K562 (cell line): ENCODE data around the gene LZTS2. TPM values are rescaled to one million over a fixed set of nuclear protein-coding genes. Genes with fewer than 3 reads are reported as not detected.

Source experiments
- ATAC-seq: fragments of 200-7000 bp; cut with Tn5 transposase; 3 replicates; pipeline ENCODE4 v1.9.1; 2020; ENCODE audit warnings: moderate library complexity
- BruUV-seq: library from RNA; stranded (reverse); fragments of 400-500 nt; replicated peaks from 2 replicates; lab custom pipeline; 2021; lab: Mats Ljungman, UMichigan
- CTCF ChIA-PET: fragments of 300-600 bp; formaldehyde crosslinking; extraction: SDS; loops from one replicate; lab custom pipeline; 2021; ENCODE audit warnings: low intra/inter-chr PET ratio; lab: Yijun Ruan, JAX
- POLR2A ChIA-PET: fragments of 300-600, 350-650 bp; sonication (Branson Sonifier 250); formaldehyde crosslinking; extraction: SDS; loops from one replicate; lab custom pipeline; 2021; ENCODE audit warnings: antibody characterized with exemption, inconsistent platforms; lab: Yijun Ruan, JAX
- DNase-seq, 4 experiments: peaks; one replicate each; pipeline versions ENCODE4 v3.0.0 to v3.0.0-alpha.2; 2011 to 2018; ENCODE audit warnings: low spot score in 3 of 4, mixed read lengths in 3 of 4; ENCODE audit errors: extremely low read depth in 1 of 4
- FAIRE-seq: peaks from 2 replicates; lab custom pipeline; 2011; peaks lifted over from hg19 to GRCh38; lab: Jason Lieb, UNC
- H2AFZ ChIP-seq: 2 replicates; pipeline ENCODE4 v1.6.0; 2011; ENCODE audit warnings: low read depth, low read length, control low read depth, inconsistent platforms
- H3K27ac ChIP-seq: fragments of 200-600 bp; 3 replicates; pipeline ENCODE4 v1.8.0; 2011; ENCODE audit warnings: low read depth, mild to moderate bottlenecking, control low read depth, inconsistent platforms, low read length, moderate library complexity, mixed read lengths; ENCODE audit errors: extremely low read depth
- H3K27me3 ChIP-seq, 2 experiments: fragments of 300-600 bp in 1 of 2; 2 replicates in 1 of 2; 3 replicates in 1 of 2; pipeline versions ENCODE4 v1.6.0 to v1.8.0; 2011; ENCODE audit warnings: inconsistent platforms in 2 of 2, low read length in 2 of 2, mild to moderate bottlenecking in 1 of 2, mixed read lengths in 1 of 2, moderate library complexity in 1 of 2; ENCODE audit not compliant: control insufficient read depth in 2 of 2, insufficient read depth in 2 of 2
- H3K36me3 ChIP-seq: fragments of 300-600 bp; 3 replicates; pipeline ENCODE4 v1.8.0; 2011; ENCODE audit warnings: mild to moderate bottlenecking, low read length, inconsistent platforms; ENCODE audit not compliant: control insufficient read depth, insufficient read depth
- H3K4me1 ChIP-seq, 2 experiments: fragments of 200-600 bp in 1 of 2; replicated peaks in 1 of 2; 2 replicates in 1 of 2; 3 replicates in 1 of 2; pipeline versions ENCODE4 v1.5.1 to v1.8.0; 2011; ENCODE audit warnings: inconsistent platforms in 2 of 2, low read length in 2 of 2, mild to moderate bottlenecking in 1 of 2, mixed read lengths in 1 of 2, moderate library complexity in 1 of 2; ENCODE audit not compliant: control insufficient read depth in 2 of 2, insufficient read depth in 2 of 2
- H3K4me2 ChIP-seq: 2 replicates; pipeline ENCODE4 v1.6.1; 2011; ENCODE audit warnings: low read length, control low read depth, inconsistent platforms, mixed read lengths; ENCODE audit not compliant: insufficient read depth
- H3K4me3 ChIP-seq: fragments of 200-600 bp; sonication (generic), shearing (Covaris generic); 2 replicates; pipeline ENCODE4 v1.5.1; 2016; ENCODE audit warnings: control low read depth, inconsistent platforms
- H3K79me2 ChIP-seq: fragments of 200-600 bp; 3 replicates; pipeline ENCODE4 v1.8.0; 2011; ENCODE audit warnings: low read length, inconsistent platforms; ENCODE audit not compliant: control insufficient read depth, insufficient read depth
- H3K9ac ChIP-seq, 2 experiments: 2 replicates each; pipeline versions ENCODE4 v1.6.0 to v1.6.1; 2011; ENCODE audit warnings: low read depth in 2 of 2, low read length in 2 of 2, control low read depth in 1 of 2, inconsistent platforms in 1 of 2, mild to moderate bottlenecking in 1 of 2, mixed read lengths in 1 of 2; ENCODE audit not compliant: insufficient read depth in 1 of 2
- H3K9me1 ChIP-seq: one replicate; pipeline ENCODE4 v1.6.0; 2011; ENCODE audit warnings: inconsistent platforms, mild to moderate bottlenecking, low read length, moderate library complexity; ENCODE audit not compliant: control insufficient read depth, insufficient read depth
- H3K9me3 ChIP-seq: replicated peaks from 2 replicates; pipeline ENCODE4 v1.5.1; 2011; ENCODE audit warnings: low read depth, low read length, inconsistent platforms; ENCODE audit not compliant: control insufficient read depth, insufficient read depth
- H4K20me1 ChIP-seq: replicated peaks from 2 replicates; pipeline ENCODE4 v1.6.1; 2011; ENCODE audit warnings: low read length, inconsistent platforms, mixed read lengths; ENCODE audit not compliant: control insufficient read depth, insufficient read depth
- HDAC1 ChIP-seq, 2 experiments: fragments of 450-650 bp; IDR thresholded peaks; 2 replicates each; pipeline ENCODE4 v1.6.1; 2016 to 2017; ENCODE audit warnings: inconsistent platforms in 1 of 2, mild to moderate bottlenecking in 1 of 2, moderate library complexity in 1 of 2
- MGA ChIP-seq: fragments of 450-650 bp; IDR thresholded peaks from 2 replicates; pipeline ENCODE4 v1.6.1; 2016; ENCODE audit warnings: mild to moderate bottlenecking, moderate library complexity
- RBM15 ChIP-seq: fragments of 200-400 bp; formaldehyde crosslinking; IDR thresholded peaks from 2 replicates; pipeline ENCODE4 v1.6.1; 2018; ENCODE audit warnings: mild to moderate bottlenecking, low read length, moderate library complexity; ENCODE audit not compliant: insufficient read depth
- USF1 ChIP-seq: sonication (generic); formaldehyde crosslinking; IDR thresholded peaks from 2 replicates; pipeline ENCODE4 v1.9.0; 2022; ENCODE audit warnings: mild to moderate bottlenecking, missing genetic modification reagents
- WGBS: fragments of 100-300 bp; shearing (Covaris generic); methylation state at CpG from one replicate; pipeline ENCODE4 v1.1.6; 2016; ENCODE audit warnings: low coverage, mixed read lengths; ENCODE audit not compliant: insufficient coverage; ENCODE audit errors: missing lambda C conversion rate; 5-methylcytosine and 5-hydroxymethylcytosine counted together
- in situ Hi-C: fragments of 300-500 bp; cut with MboI; formaldehyde crosslinking; loops from 4 replicates; pipeline ENCODE4 v1.15.0; 2018; ENCODE audit warnings: inconsistent platforms, mixed read lengths
- intact Hi-C: fragments of 100-400 bp; cut with micrococcal nuclease; formaldehyde crosslinking; loops from 2 replicates; pipeline ENCODE4 v1.14.2; 2022
- polyA plus RNA-seq, 8 experiments: library from polyadenylated mRNA; depleted of rRNA in 4 of 8; stranded (reverse) in 5 of 8; unstranded in 3 of 8; fragments of >200 nt; fragmentation: Nextera tagmentation in 2 of 8; fragmentation: Illumina TruSeq in 1 of 8; extraction: Ambion mirVana in 2 of 8; extraction: Trizol in 1 of 8; gene quantifications; 2 replicates each; pipeline versions ENCODE4 v1.2.1 to v1.2.3, GENCODE V29; 2011 to 2014; ENCODE audit warnings: inconsistent platforms in 1 of 8, missing spikeins in 1 of 8
- total RNA-seq, 7 experiments: library from RNA; depleted of rRNA in 6 of 7; stranded (reverse); fragments of >200 nt in 6 of 7; fragmentation: Illumina TruSeq in 2 of 7; extraction: Trizol in 2 of 7; gene quantifications; 2 replicates each; pipeline versions ENCODE4 v1.2.1 to v1.2.3, GENCODE V29; 2011 to 2021; ENCODE audit warnings: low replicate concordance in 1 of 7

The LZTS2 gene
- total and polyA plus RNA-seq, 9 of the 15 experiments (the other 6 are each of a cell fraction or from before 2014, with no cell fraction given), result 0.23 to 42.5 (median 14.7) TPM

GRCh38 chr10:100968863-100969186, 30.8 kb upstream of the LZTS2 start:
- FAIRE-seq (no peak), ATAC-seq (peak; percentile 61), DNase-seq (no peak)
- TF ChIP-seq MGA, result peak; percentile 35
- TF ChIP-seq RBM15, result no peak
- TF ChIP-seq HDAC1 (IDR thresholded peaks at IDR 0.05), result 0 out of 4 replicates have a peak, but pooled peaks of 1 of the 2 experiments have one; percentile 7
- TF ChIP-seq USF1 (CRISPR knock-in tag), result peak; percentile 23; the same call in 1 of the 2 replicates
- no TSS peak for BruUV-seq
- no peaks in the 10 kb centered on the region for H3K9me1 ChIP-seq
- POLR2A ChIA-PET, result no interaction called here
- H3K27me3 ChIP-seq, result no peaks in the 10 kb centered on the region
- peak overlapping the region; percentile 34 to 89; a peak in 3 of 4 replicates for H3K9ac ChIP-seq
- CTCF ChIA-PET, result interaction anchor here (0.6 kb wide), 1 partner anchor 71 kb away, joined by 3 read pairs; no protein-coding TSS in a partner anchor
- WGBS, result 33% methylated on average over 8 of the region's 9 CpGs
- no peaks in the 10 kb centered on the region for H3K9me3 ChIP-seq
- no peaks in the 10 kb centered on the region for H3K79me2 ChIP-seq
- no peaks in the 10 kb centered on the region for H4K20me1 ChIP-seq
- peak overlapping the region; percentile 97 for H2AFZ ChIP-seq
- intact Hi-C loops, result no loop called here
- peaks cover 4% of the 10 kb centered on the region; the same call in 1 of the 3 replicates for H3K36me3 ChIP-seq
- peak overlapping the region; percentile 52 for H3K4me3 ChIP-seq
- H3K27ac ChIP-seq, result no peak overlapping the region
- H3K4me2 ChIP-seq, result peak overlapping the region; percentile 68
- in situ Hi-C loops, result no loop called here
- peaks cover 12 to 14% of the 10 kb centered on the region in 2 experiments for H3K4me1 ChIP-seq
